Measurements from ENCODE around the gene CAMLG. TPM values are rescaled to one million over a fixed set of nuclear protein-coding genes. Genes with fewer than 3 reads are reported as not detected.
A peak's percentile ranks its signal among the peaks of the same experiment; 100 is the strongest.

CAMLG gene
- total and polyA plus RNA-seq, 2 of the 13 experiments (the other 11 are each of a cell fraction or from before 2014, with no cell fraction given) = 14.2 to 19.8 TPM

DNA sequence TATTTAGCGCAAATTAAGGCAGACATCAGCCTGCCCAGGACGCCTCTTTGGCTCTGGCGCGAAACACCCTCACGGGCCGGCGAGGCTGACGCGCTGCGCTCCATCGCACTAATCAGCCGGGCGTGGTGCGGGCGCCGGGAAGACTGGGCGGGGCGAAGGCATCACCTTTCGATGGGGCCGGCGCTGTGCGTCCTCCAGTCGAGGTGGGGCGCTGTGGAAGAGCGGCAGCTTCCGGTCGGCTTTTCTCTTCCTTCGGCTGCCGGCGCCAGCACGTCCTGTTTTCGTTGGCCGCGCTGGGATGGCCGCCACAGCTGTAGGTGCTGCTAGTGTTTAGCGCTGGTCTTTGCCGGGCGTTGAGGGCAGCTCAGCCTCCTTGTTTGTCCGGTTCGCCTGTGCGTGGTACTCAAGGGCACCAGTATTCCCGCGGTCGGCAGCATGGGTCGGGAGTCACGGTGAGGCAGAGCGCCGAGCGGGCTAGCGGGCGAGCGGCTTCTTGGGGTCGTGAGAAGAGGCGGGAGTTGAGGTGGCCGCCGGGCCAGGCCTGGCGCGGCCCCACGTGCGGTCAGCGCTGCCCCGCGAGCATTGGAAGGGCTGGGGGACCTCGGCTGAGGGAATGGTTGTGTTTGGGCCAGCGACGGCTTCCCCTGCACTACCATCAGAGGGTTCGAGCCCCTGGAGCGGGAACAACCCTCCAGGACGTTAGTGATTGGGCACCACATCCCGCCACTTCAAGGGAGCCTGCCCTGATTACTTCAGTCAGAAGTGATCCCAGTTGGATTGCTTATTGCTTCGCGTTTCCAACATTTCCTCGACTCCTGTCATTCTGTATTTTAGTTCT is 20.4 kb downstream of the CAMLG start, which contains the start of gene DDX46 (continued):
- TF ChIP-seq, protein P1, sequence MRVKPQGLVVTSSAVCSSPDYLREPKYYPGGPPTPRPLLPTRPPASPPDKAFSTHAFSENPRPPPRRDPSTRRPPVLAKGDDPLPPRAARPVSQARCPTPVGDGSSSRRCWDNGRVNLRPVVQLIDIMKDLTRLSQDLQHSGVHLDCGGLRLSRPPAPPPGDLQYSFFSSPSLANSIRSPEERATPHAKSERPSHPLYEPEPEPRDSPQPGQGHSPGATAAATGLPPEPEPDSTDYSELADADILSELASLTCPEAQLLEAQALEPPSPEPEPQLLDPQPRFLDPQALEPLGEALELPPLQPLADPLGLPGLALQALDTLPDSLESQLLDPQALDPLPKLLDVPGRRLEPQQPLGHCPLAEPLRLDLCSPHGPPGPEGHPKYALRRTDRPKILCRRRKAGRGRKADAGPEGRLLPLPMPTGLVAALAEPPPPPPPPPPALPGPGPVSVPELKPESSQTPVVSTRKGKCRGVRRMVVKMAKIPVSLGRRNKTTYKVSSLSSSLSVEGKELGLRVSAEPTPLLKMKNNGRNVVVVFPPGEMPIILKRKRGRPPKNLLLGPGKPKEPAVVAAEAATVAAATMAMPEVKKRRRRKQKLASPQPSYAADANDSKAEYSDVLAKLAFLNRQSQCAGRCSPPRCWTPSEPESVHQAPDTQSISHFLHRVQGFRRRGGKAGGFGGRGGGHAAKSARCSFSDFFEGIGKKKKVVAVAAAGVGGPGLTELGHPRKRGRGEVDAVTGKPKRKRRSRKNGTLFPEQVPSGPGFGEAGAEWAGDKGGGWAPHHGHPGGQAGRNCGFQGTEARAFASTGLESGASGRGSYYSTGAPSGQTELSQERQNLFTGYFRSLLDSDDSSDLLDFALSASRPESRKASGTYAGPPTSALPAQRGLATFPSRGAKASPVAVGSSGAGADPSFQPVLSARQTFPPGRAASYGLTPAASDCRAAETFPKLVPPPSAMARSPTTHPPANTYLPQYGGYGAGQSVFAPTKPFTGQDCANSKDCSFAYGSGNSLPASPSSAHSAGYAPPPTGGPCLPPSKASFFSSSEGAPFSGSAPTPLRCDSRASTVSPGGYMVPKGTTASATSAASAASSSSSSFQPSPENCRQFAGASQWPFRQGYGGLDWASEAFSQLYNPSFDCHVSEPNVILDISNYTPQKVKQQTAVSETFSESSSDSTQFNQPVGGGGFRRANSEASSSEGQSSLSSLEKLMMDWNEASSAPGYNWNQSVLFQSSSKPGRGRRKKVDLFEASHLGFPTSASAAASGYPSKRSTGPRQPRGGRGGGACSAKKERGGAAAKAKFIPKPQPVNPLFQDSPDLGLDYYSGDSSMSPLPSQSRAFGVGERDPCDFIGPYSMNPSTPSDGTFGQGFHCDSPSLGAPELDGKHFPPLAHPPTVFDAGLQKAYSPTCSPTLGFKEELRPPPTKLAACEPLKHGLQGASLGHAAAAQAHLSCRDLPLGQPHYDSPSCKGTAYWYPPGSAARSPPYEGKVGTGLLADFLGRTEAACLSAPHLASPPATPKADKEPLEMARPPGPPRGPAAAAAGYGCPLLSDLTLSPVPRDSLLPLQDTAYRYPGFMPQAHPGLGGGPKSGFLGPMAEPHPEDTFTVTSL (CRISPR knock-in tag; IDR thresholded peaks at IDR 0.05; ENCODE audit: borderline replicate concordance) = peak; percentile 46; the same call in 1 of the 2 replicates
- TF ChIP-seq YEATS4 (CRISPR knock-in tag; IDR thresholded peaks at IDR 0.05; ENCODE audit: borderline replicate concordance) (peak; percentile 96; the same call in 1 of the 2 replicates), NRL (CRISPR knock-in tag; IDR thresholded peaks at IDR 0.05; ENCODE audit: borderline replicate concordance) (peak; percentile 92), KDM5A (IDR thresholded peaks at IDR 0.05; ENCODE audit: borderline replicate concordance, low read length) (peak; percentile 98), GABPA (IDR thresholded peaks at IDR 0.05; ENCODE audit: low read depth, low read length) (peak; percentile 97), GABPA (CRISPR knock-in tag; IDR thresholded peaks at IDR 0.05; ENCODE audit: low read depth) (peak; percentile 98), NR2F6 (IDR thresholded peaks at IDR 0.05) (no peak), NR2F6 (CRISPR knock-in tag; IDR thresholded peaks at IDR 0.05) (peak; percentile 64), GATA4 (IDR thresholded peaks at IDR 0.05; ENCODE audit: borderline replicate concordance, low read depth) (no peak), YEATS2 (CRISPR knock-in tag; IDR thresholded peaks at IDR 0.05; ENCODE audit: borderline replicate concordance) (peak; percentile 97), ZNF138 (CRISPR knock-in tag; IDR thresholded peaks at IDR 0.05; ENCODE audit: low read depth) (peak; percentile 46; the same call in 1 of the 2 replicates), ZNF256 (CRISPR knock-in tag; conservative IDR thresholded peaks at IDR 0.05) (peak; percentile 81; the same call in 1 of the 2 replicates), ZNF24 (IDR thresholded peaks at IDR 0.05) (no peak), ETV5 (CRISPR knock-in tag; IDR thresholded peaks at IDR 0.05; ENCODE audit: borderline replicate concordance) (peak; percentile 95), ZNF260 (CRISPR knock-in tag; IDR thresholded peaks at IDR 0.05; ENCODE audit: borderline replicate concordance, low read depth) (no peak), ZIK1 (CRISPR knock-in tag; IDR thresholded peaks at IDR 0.05; ENCODE audit: borderline replicate concordance, low read depth) (peak; percentile 85)
- TF ChIP-seq, protein P2, sequence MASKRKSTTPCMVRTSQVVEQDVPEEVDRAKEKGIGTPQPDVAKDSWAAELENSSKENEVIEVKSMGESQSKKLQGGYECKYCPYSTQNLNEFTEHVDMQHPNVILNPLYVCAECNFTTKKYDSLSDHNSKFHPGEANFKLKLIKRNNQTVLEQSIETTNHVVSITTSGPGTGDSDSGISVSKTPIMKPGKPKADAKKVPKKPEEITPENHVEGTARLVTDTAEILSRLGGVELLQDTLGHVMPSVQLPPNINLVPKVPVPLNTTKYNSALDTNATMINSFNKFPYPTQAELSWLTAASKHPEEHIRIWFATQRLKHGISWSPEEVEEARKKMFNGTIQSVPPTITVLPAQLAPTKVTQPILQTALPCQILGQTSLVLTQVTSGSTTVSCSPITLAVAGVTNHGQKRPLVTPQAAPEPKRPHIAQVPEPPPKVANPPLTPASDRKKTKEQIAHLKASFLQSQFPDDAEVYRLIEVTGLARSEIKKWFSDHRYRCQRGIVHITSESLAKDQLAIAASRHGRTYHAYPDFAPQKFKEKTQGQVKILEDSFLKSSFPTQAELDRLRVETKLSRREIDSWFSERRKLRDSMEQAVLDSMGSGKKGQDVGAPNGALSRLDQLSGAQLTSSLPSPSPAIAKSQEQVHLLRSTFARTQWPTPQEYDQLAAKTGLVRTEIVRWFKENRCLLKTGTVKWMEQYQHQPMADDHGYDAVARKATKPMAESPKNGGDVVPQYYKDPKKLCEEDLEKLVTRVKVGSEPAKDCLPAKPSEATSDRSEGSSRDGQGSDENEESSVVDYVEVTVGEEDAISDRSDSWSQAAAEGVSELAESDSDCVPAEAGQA (IDR thresholded peaks at IDR 0.05; ENCODE audit: low read depth) = peak; percentile 91
- TF ChIP-seq, protein P2 (CRISPR knock-in tag; IDR thresholded peaks at IDR 0.05; ENCODE audit: borderline replicate concordance) = 0 out of 2 replicates have a peak, but pooled peaks have one; percentile 24
